ENCODE data around the gene MEIKIN. TPM values are rescaled to one million over a fixed set of nuclear protein-coding genes. Genes with fewer than 3 reads are reported as not detected.

Gene MEIKIN
- total RNA-seq, 1 experiment from 2014 or later = not detected

DNA sequence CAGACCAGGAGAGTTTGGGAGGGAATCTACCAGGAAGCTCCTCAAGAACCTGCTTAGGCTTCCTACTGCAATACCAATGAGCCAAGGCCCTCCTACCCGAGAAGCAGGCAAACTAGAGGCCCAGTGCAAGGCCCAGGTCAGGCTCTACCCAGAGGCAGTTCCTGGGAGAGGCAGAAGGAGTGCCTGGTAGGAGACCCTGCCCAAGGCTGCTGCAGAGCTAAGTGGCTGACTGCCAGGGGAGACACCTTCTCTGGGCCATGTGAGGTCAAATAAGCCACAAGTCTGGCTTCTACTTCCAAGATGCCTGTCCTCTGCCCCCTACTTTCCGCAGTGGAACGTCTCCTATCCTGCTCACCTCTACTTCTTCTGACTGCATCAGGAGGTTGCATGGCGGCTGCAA lies 48.2 kb upstream of the MEIKIN start:
- no peak for DNase-seq
- no peak overlapping the region for H3K18ac ChIP-seq (ENCODE audit: insufficient read length, low read depth, low read length)
- Mint-ChIP-seq H3K9me3 (no peaks in the 10 kb centered on the region), H3K4me1 (peaks cover 17 to 23% of the 10 kb centered on the region in 2 experiments), H3K27ac (no peak overlapping the region), H3K27me3 (ENCODE audit: low read depth) (no peaks in the 10 kb centered on the region; the same call in 1 of the 2 replicates), H3K4me3 (no peak overlapping the region), H3K36me3 (ENCODE audit: insufficient read depth in 1 of 3, low read depth in 3 of 3) (no peaks in the 10 kb centered on the region)
- H3K79me1 ChIP-seq (ENCODE audit: insufficient read depth, low read depth, low read length, poor library complexity, severe bottlenecking) = no peaks in the 10 kb centered on the region
- no peak overlapping the region for H3K4ac ChIP-seq (ENCODE audit: low read depth, low read length)
- no peak overlapping the region for H2BK5ac ChIP-seq (ENCODE audit: insufficient read length, low read length)
- H4K5ac ChIP-seq (ENCODE audit: insufficient read length, low read depth, low read length) = no peak overlapping the region
- H3K79me2 ChIP-seq (ENCODE audit: insufficient read depth, low read length) = no peaks in the 10 kb centered on the region
- H4K91ac ChIP-seq (ENCODE audit: insufficient read length, low read depth, low read length) = no peak overlapping the region
- H3K4me2 ChIP-seq (ENCODE audit: insufficient read depth, insufficient read length, low read length) = no peak overlapping the region
- no peak overlapping the region for H2BK20ac ChIP-seq (ENCODE audit: low read depth, low read length, poor library complexity, severe bottlenecking)
- no peak overlapping the region for H3K56ac ChIP-seq (ENCODE audit: insufficient read length, low read depth, low read length)
- H3K23ac ChIP-seq (ENCODE audit: insufficient read length, low read depth, low read length) = no peak overlapping the region
- no peak overlapping the region for H3T11ph ChIP-seq (ENCODE audit: low read length)
- H3K9ac ChIP-seq (ENCODE audit: extremely low read depth, insufficient read length, low read length) = no peak overlapping the region
- H3K23me2 ChIP-seq (ENCODE audit: insufficient read length, low read depth, low read length, poor library complexity, severe bottlenecking) = no peaks in the 10 kb centered on the region
- no peaks in the 10 kb centered on the region for H3K9me3 ChIP-seq (ENCODE audit: control insufficient read depth, low read depth, low read length)
- no peak overlapping the region for H3K14ac ChIP-seq (ENCODE audit: insufficient read depth, low read length)
- no peak overlapping the region for H2AFZ ChIP-seq (ENCODE audit: low read length)
- H4K8ac ChIP-seq (replicated peaks; ENCODE audit: insufficient read length, low read depth, low read length) = no peak overlapping the region
- H4K20me1 ChIP-seq (ENCODE audit: control insufficient read depth, insufficient read depth, insufficient read length) = no peaks in the 10 kb centered on the region
- H3K4me1 ChIP-seq (ENCODE audit: insufficient read depth, low read length) = peaks cover 2% of the 10 kb centered on the region; the same call in 1 of the 2 replicates
- H2BK120ac ChIP-seq (ENCODE audit: low read depth, low read length, poor library complexity, severe bottlenecking) = no peak overlapping the region
- no peak for TF ChIP-seq CTCF (conservative IDR thresholded peaks at IDR 0.05)
- no peak overlapping the region for H2BK12ac ChIP-seq (ENCODE audit: insufficient read length, low read depth, low read length)
- H2BK15ac ChIP-seq (ENCODE audit: low read depth, low read length) = no peak overlapping the region
- H3K27me3 ChIP-seq (ENCODE audit: insufficient read depth, low read length) = no peaks in the 10 kb centered on the region
- no peak overlapping the region for H2AK5ac ChIP-seq (ENCODE audit: insufficient read length, low read length)
- H3K27ac ChIP-seq (ENCODE audit: insufficient read length, low read depth, low read length) = no peak overlapping the region
- WGBS (ENCODE audit: extremely low coverage, insufficient read length, low lambda C conversion rate) = no CpG with 5 or more reads among the region's 4 CpGs

All from H9 (cell line).